DLD1 (cell line): ENCODE measurements around the gene ADK.

ENCODE experiments used
- in situ Hi-C: cut with HindIII; loops from 2 replicates; pipeline ENCODE4 v1.10.0; 2017; ENCODE audit warnings: low sequenced_read_pairs

ADK gene

GRCh38 chr10:74585231-74586087 lies 434.4 kb downstream of the ADK start:
- in situ Hi-C loops: no loop called here

- in situ Hi-C loops: no loop called here
These were observed 435.1 kb downstream of the ADK start for GRCh38 chr10:74586088-74586585.

- in situ Hi-C loops: no loop called here
These were observed 436.3 kb downstream of the ADK start for GRCh38 chr10:74587109-74587854.

- in situ Hi-C loops: no loop called here
These were observed 438.2 kb downstream of the ADK start for GRCh38 chr10:74589226-74589673.

GRCh38 chr10:74589851-74590250 lies 438.8 kb downstream of the ADK start:
- in situ Hi-C loops: no loop called here

GRCh38 chr10:74593470-74593869 lies 442.4 kb downstream of the ADK start:
- in situ Hi-C loops: no loop called here

GRCh38 chr10:74596713-74597112 lies 445.7 kb downstream of the ADK start:
- in situ Hi-C loops: no loop called here

GRCh38 chr10:74598891-74599566 lies 448.0 kb downstream of the ADK start:
- in situ Hi-C loops: no loop called here

- in situ Hi-C loops: no loop called here
These were observed 448.7 kb downstream of the ADK start for GRCh38 chr10:74599672-74600071.

GRCh38 chr10:74600170-74600569 lies 449.1 kb downstream of the ADK start:
- in situ Hi-C loops: no loop called here

- in situ Hi-C loops: no loop called here
These were observed 451.6 kb downstream of the ADK start for GRCh38 chr10:74602576-74602975.

GRCh38 chr10:74610299-74610698 lies 459.3 kb downstream of the ADK start:
- in situ Hi-C loops: no loop called here

GRCh38 chr10:74612195-74612594 lies 461.2 kb downstream of the ADK start:
- in situ Hi-C loops: no loop called here

GRCh38 chr10:74620626-74621025 lies 469.6 kb downstream of the ADK start:
- in situ Hi-C loops: loop anchor here (10.0 kb wide), 1 partner anchor 66 kb away; no protein-coding TSS in a partner anchor

- in situ Hi-C loops: loop anchor here (10.0 kb wide), 1 partner anchor 69 kb away; no protein-coding TSS in a partner anchor
These were observed 472.8 kb downstream of the ADK start for GRCh38 chr10:74623786-74624185.

GRCh38 chr10:74624501-74624900 lies 473.5 kb downstream of the ADK start:
- in situ Hi-C loops: loop anchor here (10.0 kb wide), 1 partner anchor 70 kb away; no protein-coding TSS in a partner anchor

- in situ Hi-C loops: loop anchor here (10.0 kb wide), 1 partner anchor 73 kb away; no protein-coding TSS in a partner anchor
These were observed 477.1 kb downstream of the ADK start for GRCh38 chr10:74628136-74628535.

GRCh38 chr10:74634995-74635536 lies 484.0 kb downstream of the ADK start:
- in situ Hi-C loops: no loop called here

- in situ Hi-C loops: no loop called here
These were observed 484.6 kb downstream of the ADK start for GRCh38 chr10:74635655-74636054.

- in situ Hi-C loops: no loop called here
These were observed 486.7 kb downstream of the ADK start for GRCh38 chr10:74637685-74638084.
